GM18502 (cell line): ENCODE measurements around the gene LAGE3.
"Not testable (repeated sequence)": the region's sequence is repeated elsewhere in the genome, so short reads cannot be mapped to it uniquely, and the experiment has no call there.

Experiments used
- ATAC-seq: cut with Tn5 transposase; IDR thresholded peaks from one replicate; pipeline ENCODE4 v1.9.1; 2021; ENCODE audit warnings: mild to moderate bottlenecking; ENCODE audit not compliant: unreplicated experiment, poor library complexity

Gene LAGE3

GRCh38 chrX:154502989-154503388 is 23.9 kb upstream of the LAGE3 start:
- ATAC-seq, result no peak

- ATAC-seq, result no peak
These were observed 23.0 kb upstream of the LAGE3 start for GRCh38 chrX:154502098-154502497.

- ATAC-seq, result not testable (repeated sequence)
These were observed 22.3 kb upstream of the LAGE3 start for GRCh38 chrX:154501423-154501822.

GRCh38 chrX:154496591-154497137 is 17.6 kb upstream of the LAGE3 start:
- ATAC-seq, result not testable (repeated sequence)

- no peak for ATAC-seq
These were observed 16.4 kb upstream of the LAGE3 start for GRCh38 chrX:154495472-154495922.

- no peak for ATAC-seq
These were observed 15.6 kb upstream of the LAGE3 start for GRCh38 chrX:154494715-154495114.

- ATAC-seq, result peak; percentile 81
These were observed 11.5 kb upstream of the LAGE3 start, which contains the start of gene SLC10A3 for GRCh38 chrX:154490414-154491083. TSS of gene SLC10A3 (minus strand) at chrX:154490629. CDS start at chrX:154488940, 1,689 bp downstream.

GRCh38 chrX:154490021-154490413 is 10.9 kb upstream of the LAGE3 start:
- ATAC-seq, result peak; percentile 16

- no peak for ATAC-seq
These were observed 10.1 kb upstream of the LAGE3 start for GRCh38 chrX:154489182-154489581.

GRCh38 chrX:154488336-154489075 is 9.4 kb upstream of the LAGE3 start:
- no peak for ATAC-seq

- ATAC-seq, result no peak
These were observed 8.6 kb upstream of the LAGE3 start for GRCh38 chrX:154487518-154488290.

GRCh38 chrX:154486396-154487207 is 7.5 kb upstream of the LAGE3 start, which contains the start of gene UBL4A:
TSS of gene UBL4A (minus strand) at chrX:154486615. CDS start at chrX:154486584, 31 bp downstream.
- peak; percentile 31 for ATAC-seq

- no peak for ATAC-seq
These were observed 6.9 kb upstream of the LAGE3 start for GRCh38 chrX:154486052-154486395.

GRCh38 chrX:154485150-154486051 is 6.3 kb upstream of the LAGE3 start:
- no peak for ATAC-seq

GRCh38 chrX:154484255-154485149 is 5.4 kb upstream of the LAGE3 start:
- ATAC-seq, result no peak

- ATAC-seq, result no peak
These were observed 4.2 kb upstream of the LAGE3 start for GRCh38 chrX:154483325-154483724.

GRCh38 chrX:154482786-154483185 is 3.7 kb upstream of the LAGE3 start:
- ATAC-seq, result no peak
